Measurements from ENCODE around the gene DCP1B. TPM values are rescaled to one million over a fixed set of nuclear protein-coding genes. Genes with fewer than 3 reads are reported as not detected.

Gene DCP1B
- polyA plus RNA-seq, 2 of the 4 experiments (the other 2 are of a cell fraction) = 7.7 to 19.2 TPM

DNA sequence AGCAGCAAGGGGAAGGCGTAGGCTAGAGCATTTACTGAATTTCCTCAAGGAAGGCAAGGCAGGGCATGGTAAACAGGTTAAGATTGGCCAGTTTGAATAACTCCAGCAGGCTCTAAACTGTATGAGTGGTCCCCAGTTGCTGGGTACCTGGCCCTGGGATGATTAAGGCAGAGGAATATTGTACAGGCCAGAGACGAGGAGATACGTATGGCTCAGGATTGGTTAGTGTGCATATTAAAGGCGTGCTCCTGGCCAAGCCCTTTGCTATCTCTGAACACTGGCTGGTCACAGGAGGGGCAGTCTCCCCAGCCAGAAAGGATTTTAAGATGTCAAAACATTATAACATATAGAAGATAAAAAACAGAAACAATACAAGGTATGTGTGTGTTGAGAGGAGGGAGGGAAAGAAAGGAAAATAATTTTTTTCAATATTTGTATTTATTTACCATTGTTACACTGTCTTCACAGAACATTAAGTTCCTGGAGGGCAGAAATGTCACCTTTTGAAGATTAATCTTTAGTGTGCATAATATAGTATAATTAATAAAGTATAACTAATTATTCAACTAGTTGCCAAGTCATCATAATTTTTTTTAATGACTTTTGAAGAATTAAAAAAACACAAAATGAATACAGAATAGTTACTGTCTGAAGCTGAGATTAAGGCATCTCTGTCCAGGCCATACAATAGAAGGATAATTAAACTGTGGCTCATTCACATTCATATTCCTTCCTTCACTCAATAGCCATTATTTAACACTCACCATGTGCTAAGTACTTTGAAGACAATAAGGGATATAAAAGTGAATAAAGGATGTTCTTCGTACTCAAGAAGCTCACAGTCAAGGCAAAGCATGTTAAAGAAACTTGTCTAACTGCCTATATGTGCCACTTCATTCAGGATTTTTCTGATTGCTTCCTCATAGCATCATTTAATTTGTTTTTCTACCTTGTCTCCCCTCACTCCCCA lies 41.9 kb downstream of the DCP1B start:
- TF ChIP-seq, protein P1, sequence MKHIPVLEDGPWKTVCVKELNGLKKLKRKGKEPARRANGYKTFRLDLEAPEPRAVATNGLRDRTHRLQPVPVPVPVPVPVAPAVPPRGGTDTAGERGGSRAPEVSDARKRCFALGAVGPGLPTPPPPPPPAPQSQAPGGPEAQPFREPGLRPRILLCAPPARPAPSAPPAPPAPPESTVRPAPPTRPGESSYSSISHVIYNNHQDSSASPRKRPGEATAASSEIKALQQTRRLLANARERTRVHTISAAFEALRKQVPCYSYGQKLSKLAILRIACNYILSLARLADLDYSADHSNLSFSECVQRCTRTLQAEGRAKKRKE (CRISPR knock-in tag; IDR thresholded peaks at IDR 0.05; ENCODE audit: low read depth) = no peak
- TF ChIP-seq MAFK (IDR thresholded peaks at IDR 0.05; ENCODE audit: partially characterized antibody) = peak; percentile 59
- DNase-seq (ENCODE audit: low read depth in 1 of 2, low spot score in 1 of 2) (no peak), FAIRE-seq (peak; percentile 23), ATAC-seq (no peak)
- Histone ChIP-seq H3K4me3 (no peak overlapping the region), H3K27ac (no peak overlapping the region), H3K9me3 (peaks cover 8% of the 10 kb centered on the region; the same call in 2 of the 3 replicates), H3K4me1 (no peaks in the 10 kb centered on the region), H3K4me2 (no peak overlapping the region)
- CTCF ChIA-PET = interaction anchor here (0.9 to 5.0 kb wide), 2 partner anchors 13 to 23 kb away, joined by 4 to 19 read pairs; no protein-coding TSS in a partner anchor
- WGBS (ENCODE audit: missing lambda C conversion rate) = 90% methylated on average over 5 of the region's 5 CpGs
- POLR2A ChIA-PET = no interaction called here

DNA sequence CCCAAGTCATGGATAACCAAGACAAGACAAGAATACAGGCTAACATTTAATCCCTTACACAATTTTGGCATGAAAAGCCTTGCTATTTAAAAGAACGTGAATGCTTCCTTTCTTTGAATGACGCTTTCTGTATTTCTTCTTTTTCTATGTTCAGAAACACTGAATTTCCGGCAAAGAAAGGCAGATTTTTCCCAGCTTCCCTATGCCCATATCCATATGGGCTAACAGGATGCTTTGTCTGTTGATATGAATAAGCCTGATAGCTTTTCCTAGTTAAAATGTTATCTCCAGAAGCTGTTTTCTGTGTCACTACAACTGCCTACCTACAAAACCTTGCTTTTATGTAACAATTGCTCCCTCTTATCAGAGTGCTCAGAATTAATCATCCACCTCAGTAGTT lies 47.5 kb downstream of the DCP1B start:
- Histone ChIP-seq H3K4me1 (no peaks in the 10 kb centered on the region), H3K27ac (no peak overlapping the region), H3K4me2 (no peak overlapping the region), H3K4me3 (no peak overlapping the region), H3K9me3 (peaks cover 8% of the 10 kb centered on the region; the same call in 2 of the 3 replicates)
- TF ChIP-seq CHD4 (IDR thresholded peaks at IDR 0.05; ENCODE audit: borderline replicate concordance) (no peak), BHLHE40 (IDR thresholded peaks at IDR 0.05; ENCODE audit: low read depth, low read length) (no peak), POLR2A (IDR thresholded peaks at IDR 0.05; ENCODE audit: low read length) (no peak), NPAS2 (CRISPR knock-in tag; IDR thresholded peaks at IDR 0.05; ENCODE audit: borderline replicate concordance) (no peak), NFE2L2 (conservative IDR thresholded peaks at IDR 0.05; ENCODE audit: low read length) (no peak)
- POLR2A ChIA-PET = no interaction called here
- CTCF ChIA-PET = interaction anchor here (1.4 to 9.5 kb wide), 2 partner anchors 18 to 161 kb away, joined by 3 to 94 read pairs; no protein-coding TSS in a partner anchor
- FAIRE-seq = peak; percentile 18
- 93% methylated on average over 3 of the region's 3 CpGs for WGBS (ENCODE audit: missing lambda C conversion rate)
- DNase-seq (ENCODE audit: low read depth in 1 of 2, low spot score in 1 of 2) = no peak
- no peak for ATAC-seq

DNA sequence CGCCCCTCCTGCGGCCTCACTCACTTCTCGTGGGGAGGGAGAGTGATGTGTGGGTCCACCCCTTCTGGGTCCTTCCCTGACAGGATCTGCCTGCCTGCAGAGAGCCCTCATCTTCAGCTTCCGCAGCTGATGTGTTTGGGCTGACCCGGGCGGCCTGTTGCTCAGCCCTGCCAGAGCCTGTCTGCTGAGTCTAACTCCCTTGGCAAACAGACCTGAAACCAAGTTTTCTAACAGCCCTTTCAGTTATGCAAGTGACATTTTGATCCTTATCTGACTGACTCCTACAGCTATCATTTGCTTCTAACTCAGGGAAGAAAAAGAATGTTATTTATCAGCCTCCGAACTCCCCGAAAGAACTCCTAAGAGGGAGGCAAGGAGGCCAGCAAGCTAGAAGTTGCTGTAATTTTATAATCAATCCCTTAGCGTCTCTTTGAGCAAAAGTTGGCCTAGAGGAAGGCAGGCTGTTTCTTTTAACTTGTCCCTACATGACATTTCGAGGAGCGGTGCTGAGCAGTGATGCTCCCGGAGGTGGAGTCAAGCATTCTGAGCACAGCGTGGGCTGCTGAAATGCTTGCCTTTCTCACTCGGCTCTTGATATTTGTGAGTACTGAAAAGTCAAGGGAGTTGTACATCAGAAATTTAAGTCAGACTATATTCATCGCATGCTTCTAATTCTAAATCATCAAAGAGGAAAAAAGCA lies 54.3 kb downstream of the DCP1B start:
- Histone ChIP-seq H3K4me1 (no peaks in the 10 kb centered on the region), H3K27ac (no peak overlapping the region), H3K4me2 (no peak overlapping the region), H3K4me3 (no peak overlapping the region), H3K9me3 (no peaks in the 10 kb centered on the region)
- WGBS (ENCODE audit: missing lambda C conversion rate) = 95% methylated on average over 13 of the region's 15 CpGs
- no peak for DNase-seq (ENCODE audit: low read depth in 1 of 2, low spot score in 1 of 2)
- no peak for ATAC-seq
- no peak for TF ChIP-seq JUNB (IDR thresholded peaks at IDR 0.05)
- TF ChIP-seq, protein P2, sequence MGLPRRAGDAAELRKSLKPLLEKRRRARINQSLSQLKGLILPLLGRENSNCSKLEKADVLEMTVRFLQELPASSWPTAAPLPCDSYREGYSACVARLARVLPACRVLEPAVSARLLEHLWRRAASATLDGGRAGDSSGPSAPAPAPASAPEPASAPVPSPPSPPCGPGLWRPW (IDR thresholded peaks at IDR 0.05) = no peak
- no peak for TF ChIP-seq RAD21 (conservative IDR thresholded peaks at IDR 0.05 in 1 of 2, IDR thresholded peaks at IDR 0.05 in 1 of 2)
- TF ChIP-seq CEBPB (IDR thresholded peaks at IDR 0.05) = no peak
- TF ChIP-seq EHF (CRISPR knock-in tag; IDR thresholded peaks at IDR 0.05) = no peak
- TF ChIP-seq, protein P3, sequence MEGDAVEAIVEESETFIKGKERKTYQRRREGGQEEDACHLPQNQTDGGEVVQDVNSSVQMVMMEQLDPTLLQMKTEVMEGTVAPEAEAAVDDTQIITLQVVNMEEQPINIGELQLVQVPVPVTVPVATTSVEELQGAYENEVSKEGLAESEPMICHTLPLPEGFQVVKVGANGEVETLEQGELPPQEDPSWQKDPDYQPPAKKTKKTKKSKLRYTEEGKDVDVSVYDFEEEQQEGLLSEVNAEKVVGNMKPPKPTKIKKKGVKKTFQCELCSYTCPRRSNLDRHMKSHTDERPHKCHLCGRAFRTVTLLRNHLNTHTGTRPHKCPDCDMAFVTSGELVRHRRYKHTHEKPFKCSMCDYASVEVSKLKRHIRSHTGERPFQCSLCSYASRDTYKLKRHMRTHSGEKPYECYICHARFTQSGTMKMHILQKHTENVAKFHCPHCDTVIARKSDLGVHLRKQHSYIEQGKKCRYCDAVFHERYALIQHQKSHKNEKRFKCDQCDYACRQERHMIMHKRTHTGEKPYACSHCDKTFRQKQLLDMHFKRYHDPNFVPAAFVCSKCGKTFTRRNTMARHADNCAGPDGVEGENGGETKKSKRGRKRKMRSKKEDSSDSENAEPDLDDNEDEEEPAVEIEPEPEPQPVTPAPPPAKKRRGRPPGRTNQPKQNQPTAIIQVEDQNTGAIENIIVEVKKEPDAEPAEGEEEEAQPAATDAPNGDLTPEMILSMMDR (IDR thresholded peaks at IDR 0.05) = no peak
- no peak for TF ChIP-seq HOXB5 (CRISPR knock-in tag; IDR thresholded peaks at IDR 0.05)
- TF ChIP-seq EP300 (IDR thresholded peaks at IDR 0.05) = no peak
- no peak for TF ChIP-seq CHD4 (IDR thresholded peaks at IDR 0.05; ENCODE audit: borderline replicate concordance)
- no peak for TF ChIP-seq ZC3H11A (IDR thresholded peaks at IDR 0.05)
- POLR2A ChIA-PET = no interaction called here
- CTCF ChIA-PET = interaction anchor here (0.8 to 9.5 kb wide), 7 partner anchors 11 to 633 kb away, joined by 3 to 94 read pairs (median 4); no protein-coding TSS in a partner anchor
- no peak for FAIRE-seq
